MM.1S (cell line): Measurements from ENCODE around the gene LSM14B.

ENCODE experiments used
- DNase-seq: peaks from one replicate; pipeline ENCODE4 v3.0.0-alpha.2; 2015
- H2AFZ ChIP-seq: fragments of 300-600 bp; sonication (generic); 2 replicates; pipeline ENCODE4 v1.6.0; 2016; ENCODE audit warnings: antibody characterized with exemption, low read length
- H3F3A ChIP-seq: fragments of 300-600 bp; sonication (generic); 2 replicates; pipeline ENCODE4 v1.6.1; 2016; ENCODE audit warnings: mild to moderate bottlenecking, antibody characterized with exemption, low read length, moderate library complexity, mixed read lengths; ENCODE audit not compliant: insufficient read depth
- H3K27ac ChIP-seq: fragments of 300-600 bp; sonication (generic); 2 replicates; pipeline ENCODE4 v1.5.1; 2016; ENCODE audit warnings: mild to moderate bottlenecking, low read length
- H3K27me3 ChIP-seq: fragments of 300-600 bp; sonication (generic); replicated peaks from 2 replicates; pipeline ENCODE4 v1.6.0; 2016; ENCODE audit warnings: low read length; ENCODE audit not compliant: insufficient read depth
- H3K36me3 ChIP-seq: fragments of 300-600 bp; sonication (generic); replicated peaks from 2 replicates; pipeline ENCODE4 v1.6.1; 2016; ENCODE audit warnings: mild to moderate bottlenecking, low read length, mixed read lengths; ENCODE audit not compliant: insufficient read depth
- H3K4me1 ChIP-seq: fragments of 300-600 bp; sonication (generic); 2 replicates; pipeline ENCODE4 v1.6.1; 2016; ENCODE audit warnings: low read length, mixed read lengths
- H3K4me2 ChIP-seq: fragments of 300-600 bp; sonication (generic); 2 replicates; pipeline ENCODE4 v1.6.0; 2016; ENCODE audit warnings: low read depth, low read length
- H3K4me3 ChIP-seq: fragments of 300-600 bp; sonication (generic); 2 replicates; pipeline ENCODE4 v1.5.1; 2016; ENCODE audit warnings: low read length, mixed read lengths
- H3K79me2 ChIP-seq: fragments of 300-600 bp; sonication (generic); 2 replicates; pipeline ENCODE4 v1.6.1; 2016; ENCODE audit warnings: mixed run types, low read length, mixed read lengths
- H3K9ac ChIP-seq: fragments of 300-600 bp; sonication (generic); 2 replicates; pipeline ENCODE4 v1.6.1; 2016; ENCODE audit warnings: low read length, mixed read lengths
- H3K9me2 ChIP-seq: fragments of 300-600 bp; sonication (generic); replicated peaks from 2 replicates; pipeline ENCODE4 v1.6.1; 2016; ENCODE audit warnings: mild to moderate bottlenecking, low read length, mixed read lengths; ENCODE audit not compliant: insufficient read depth
- H3K9me3 ChIP-seq: fragments of 300-600 bp; sonication (generic); replicated peaks from 2 replicates; pipeline ENCODE4 v1.6.1; 2016; ENCODE audit warnings: mild to moderate bottlenecking, low read length, mixed read lengths; ENCODE audit not compliant: insufficient read depth
- H4K20me1 ChIP-seq: fragments of 300-600 bp; sonication (generic); 2 replicates; pipeline ENCODE4 v1.6.1; 2016; ENCODE audit warnings: mild to moderate bottlenecking, low read length, moderate library complexity, mixed read lengths; ENCODE audit not compliant: insufficient read depth
- EZH2 ChIP-seq: fragments of 300-600 bp; sonication (generic); optimal IDR thresholded peaks from 2 replicates; pipeline ENCODE3; 2017; ENCODE audit warnings: low read depth, mild to moderate bottlenecking, antibody characterized with exemption, low read length, mixed read lengths
- EZH2phosphoT487 ChIP-seq: fragments of 300-600 bp; sonication (generic); IDR thresholded peaks from 2 replicates; pipeline ENCODE4 v1.6.1; 2018; ENCODE audit warnings: antibody characterized with exemption, low read length
- TF ChIP-seq, protein P1 (sequence below): fragments of 300-600 bp; sonication (generic); IDR thresholded peaks from 2 replicates; pipeline ENCODE4 v1.5.1; 2016; ENCODE audit warnings: antibody characterized with exemption, low read length, mixed read lengths

Gene LSM14B

DNA sequence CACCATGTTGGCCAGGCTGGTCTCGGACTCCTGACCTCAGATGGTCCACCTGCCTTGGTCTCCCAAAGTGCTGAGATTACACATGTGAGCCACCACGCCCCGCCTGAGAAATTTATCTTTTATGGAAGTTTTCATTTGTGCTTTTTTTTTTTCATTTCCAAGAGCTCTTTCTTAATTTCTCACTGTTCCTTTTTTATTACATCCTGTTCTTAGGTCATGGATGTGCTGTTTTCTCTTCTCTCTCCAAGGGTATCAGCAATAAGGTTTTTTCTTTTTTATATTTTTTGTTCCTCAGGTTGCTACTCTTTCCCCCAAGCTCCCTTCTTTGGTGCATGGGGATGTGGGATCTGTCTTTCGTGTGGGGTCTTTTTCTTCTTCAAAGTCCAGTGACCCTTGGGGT, 21.2 kb upstream of the LSM14B start:
- Histone ChIP-seq H3K79me2 (no peaks in the 10 kb centered on the region), H3K4me1 (no peaks in the 10 kb centered on the region), H3K27me3 (peaks cover 69% of the 10 kb centered on the region), H3K9ac (no peak overlapping the region), H3K36me3 (no peaks in the 10 kb centered on the region), H3K27ac (no peak overlapping the region), H4K20me1 (no peaks in the 10 kb centered on the region), H3F3A (no peaks in the 10 kb centered on the region), H3K4me2 (no peak overlapping the region), H3K9me3 (no peaks in the 10 kb centered on the region), H3K9me2 (no peaks in the 10 kb centered on the region), H3K4me3 (no peak overlapping the region), H2AFZ (no peak overlapping the region)
- no peak for DNase-seq
- no peak for TF ChIP-seq EZH2
- TF ChIP-seq EZH2phosphoT487 = no peak
- TF ChIP-seq, protein P1, sequence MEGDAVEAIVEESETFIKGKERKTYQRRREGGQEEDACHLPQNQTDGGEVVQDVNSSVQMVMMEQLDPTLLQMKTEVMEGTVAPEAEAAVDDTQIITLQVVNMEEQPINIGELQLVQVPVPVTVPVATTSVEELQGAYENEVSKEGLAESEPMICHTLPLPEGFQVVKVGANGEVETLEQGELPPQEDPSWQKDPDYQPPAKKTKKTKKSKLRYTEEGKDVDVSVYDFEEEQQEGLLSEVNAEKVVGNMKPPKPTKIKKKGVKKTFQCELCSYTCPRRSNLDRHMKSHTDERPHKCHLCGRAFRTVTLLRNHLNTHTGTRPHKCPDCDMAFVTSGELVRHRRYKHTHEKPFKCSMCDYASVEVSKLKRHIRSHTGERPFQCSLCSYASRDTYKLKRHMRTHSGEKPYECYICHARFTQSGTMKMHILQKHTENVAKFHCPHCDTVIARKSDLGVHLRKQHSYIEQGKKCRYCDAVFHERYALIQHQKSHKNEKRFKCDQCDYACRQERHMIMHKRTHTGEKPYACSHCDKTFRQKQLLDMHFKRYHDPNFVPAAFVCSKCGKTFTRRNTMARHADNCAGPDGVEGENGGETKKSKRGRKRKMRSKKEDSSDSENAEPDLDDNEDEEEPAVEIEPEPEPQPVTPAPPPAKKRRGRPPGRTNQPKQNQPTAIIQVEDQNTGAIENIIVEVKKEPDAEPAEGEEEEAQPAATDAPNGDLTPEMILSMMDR = no peak

GRCh38 chr20:62103508-62104233, 18.6 kb upstream of the LSM14B start:
- H3K36me3 ChIP-seq = no peaks in the 10 kb centered on the region
- no peak for DNase-seq
- no peaks in the 10 kb centered on the region for H3F3A ChIP-seq
- no peaks in the 10 kb centered on the region for H3K9me3 ChIP-seq
- H3K4me1 ChIP-seq = no peaks in the 10 kb centered on the region
- H4K20me1 ChIP-seq = no peaks in the 10 kb centered on the region
- H3K27ac ChIP-seq = no peak overlapping the region
- no peak overlapping the region for H2AFZ ChIP-seq
- H3K9me2 ChIP-seq = no peaks in the 10 kb centered on the region
- no peak overlapping the region for H3K4me2 ChIP-seq
- peaks cover 63% of the 10 kb centered on the region for H3K27me3 ChIP-seq
- no peak overlapping the region for H3K9ac ChIP-seq
- TF ChIP-seq EZH2phosphoT487 (no peak), EZH2 (no peak)
- TF ChIP-seq, protein P1 = no peak
- H3K79me2 ChIP-seq = no peaks in the 10 kb centered on the region
- H3K4me3 ChIP-seq = no peak overlapping the region

- H3K9ac ChIP-seq = no peak overlapping the region
- DNase-seq = no peak
- peaks cover 56% of the 10 kb centered on the region for H3K27me3 ChIP-seq
These were observed 18.0 kb upstream of the LSM14B start for GRCh38 chr20:62104234-62104789.

DNA sequence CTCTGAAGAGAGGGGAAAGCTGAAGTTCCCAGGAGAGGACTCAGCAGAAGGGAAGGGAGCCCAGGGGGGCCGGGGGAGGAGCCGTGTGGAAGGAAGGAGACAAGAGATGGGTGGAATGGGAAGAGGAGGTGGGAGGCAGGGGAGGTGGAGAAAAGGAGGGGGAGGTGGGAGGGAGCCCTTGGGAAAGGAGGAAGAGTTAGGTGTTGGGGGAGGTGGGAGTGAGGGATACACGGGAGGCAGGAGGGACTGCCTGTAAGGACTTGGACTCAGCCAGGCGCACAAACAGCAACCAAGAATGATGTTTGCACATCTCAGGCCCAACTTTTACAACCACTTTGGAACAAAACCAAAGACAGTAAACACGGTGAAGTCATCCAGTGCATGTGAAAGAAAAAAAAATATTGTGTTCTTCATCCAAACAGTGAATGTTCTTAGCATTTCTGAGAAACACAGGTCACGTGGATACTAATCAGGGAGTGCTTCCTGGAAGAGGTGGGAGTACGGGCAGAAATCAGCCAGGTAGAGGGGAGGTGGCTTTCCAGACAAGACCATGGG, 17.4 kb upstream of the LSM14B start:
- no peaks in the 10 kb centered on the region for H3K4me1 ChIP-seq
- no peak overlapping the region for H3K4me3 ChIP-seq
- no peaks in the 10 kb centered on the region for H3F3A ChIP-seq
- H3K79me2 ChIP-seq = no peaks in the 10 kb centered on the region
- TF ChIP-seq, protein P1 = no peak
- TF ChIP-seq EZH2 = no peak
- TF ChIP-seq EZH2phosphoT487 = no peak
- H3K9me2 ChIP-seq = no peaks in the 10 kb centered on the region
- H3K36me3 ChIP-seq = no peaks in the 10 kb centered on the region
- no peak overlapping the region for H3K4me2 ChIP-seq
- H2AFZ ChIP-seq = no peak overlapping the region
- no peaks in the 10 kb centered on the region for H4K20me1 ChIP-seq
- DNase-seq = no peak
- H3K9ac ChIP-seq = no peak overlapping the region
- no peaks in the 10 kb centered on the region for H3K9me3 ChIP-seq
- no peak overlapping the region for H3K27ac ChIP-seq
- H3K27me3 ChIP-seq = peaks cover 51% of the 10 kb centered on the region

More at GRCh38 chr20:62104234-62104789, 18.0 kb upstream of the LSM14B start:
- H3K4me2 ChIP-seq = no peak overlapping the region
- no peaks in the 10 kb centered on the region for H3K79me2 ChIP-seq
- TF ChIP-seq EZH2 = no peak
- H3K36me3 ChIP-seq = no peaks in the 10 kb centered on the region
- H4K20me1 ChIP-seq = no peaks in the 10 kb centered on the region
- no peaks in the 10 kb centered on the region for H3F3A ChIP-seq
- H3K9me3 ChIP-seq = no peaks in the 10 kb centered on the region
- H3K4me3 ChIP-seq = no peak overlapping the region
- no peaks in the 10 kb centered on the region for H3K4me1 ChIP-seq
- H3K9me2 ChIP-seq = no peaks in the 10 kb centered on the region
- H3K27ac ChIP-seq = no peak overlapping the region
- no peak overlapping the region for H2AFZ ChIP-seq
